RPMI7951 (cell line): ENCODE measurements around the gene BAIAP2. TPM values are rescaled to one million over a fixed set of nuclear protein-coding genes. Genes with fewer than 3 reads are reported as not detected.

Experiments
- DNase-seq: peaks from one replicate; pipeline ENCODE4 v3.0.0-alpha.2; 2012; ENCODE audit warnings: low read depth
- total RNA-seq: library from RNA; depleted of rRNA; stranded (reverse); fragments of >200 nt; shearing (Covaris generic); gene quantifications from 2 replicates; pipeline ENCODE4 v1.2.3, GENCODE V29; 2014; rRNA removed

The BAIAP2 gene
- total RNA-seq, 1 experiment from 2014 or later, result 9.7 TPM

GRCh38 chr17:81158688-81159590 lies 124.0 kb downstream of the BAIAP2 start:
- no peak for DNase-seq

- DNase-seq, result no peak
Measured at GRCh38 chr17:81159611-81160265, 124.8 kb downstream of the BAIAP2 start.

GRCh38 chr17:81160306-81160705 lies 125.4 kb downstream of the BAIAP2 start:
- no peak for DNase-seq

DNA sequence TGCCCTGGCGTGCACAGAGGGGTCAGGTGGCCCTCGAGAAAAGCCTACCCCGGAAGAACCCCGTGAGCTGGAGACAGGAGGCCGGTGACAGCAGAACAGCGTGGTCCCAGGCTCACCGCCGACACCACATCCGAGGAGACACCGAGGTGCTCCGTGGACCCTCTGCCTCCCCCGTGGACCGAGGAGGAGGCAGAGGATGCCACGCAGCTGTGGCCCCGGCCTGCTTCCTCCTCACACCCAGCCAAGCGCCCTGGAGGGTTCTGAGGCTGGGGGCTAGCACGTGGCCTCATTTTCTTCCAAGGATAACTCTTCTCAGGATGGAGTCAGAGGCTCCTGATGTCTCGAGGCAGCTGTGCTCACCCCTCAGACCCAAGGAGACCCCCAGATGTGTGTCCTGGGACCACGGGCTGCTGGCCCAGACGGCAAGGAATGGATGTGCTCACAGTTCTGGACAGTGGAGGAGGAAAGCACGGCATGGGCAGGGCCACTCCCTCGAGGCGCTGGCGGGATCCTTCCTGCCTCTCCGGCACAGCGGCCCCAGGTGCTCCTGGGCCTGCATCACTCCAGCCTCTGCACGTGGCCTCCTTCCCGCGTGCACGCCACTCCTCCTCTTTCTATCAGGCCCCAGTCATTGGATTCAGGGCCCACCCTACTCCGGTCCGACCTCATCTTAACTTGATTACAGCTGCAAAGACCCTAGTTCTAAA lies 125.9 kb downstream of the BAIAP2 start:
- no peak for DNase-seq

GRCh38 chr17:81161536-81161935 lies 126.6 kb downstream of the BAIAP2 start:
- no peak for DNase-seq

GRCh38 chr17:81161972-81162371 lies 127.0 kb downstream of the BAIAP2 start:
- no peak for DNase-seq

GRCh38 chr17:81162491-81162890 lies 127.5 kb downstream of the BAIAP2 start:
- DNase-seq, result no peak

DNA sequence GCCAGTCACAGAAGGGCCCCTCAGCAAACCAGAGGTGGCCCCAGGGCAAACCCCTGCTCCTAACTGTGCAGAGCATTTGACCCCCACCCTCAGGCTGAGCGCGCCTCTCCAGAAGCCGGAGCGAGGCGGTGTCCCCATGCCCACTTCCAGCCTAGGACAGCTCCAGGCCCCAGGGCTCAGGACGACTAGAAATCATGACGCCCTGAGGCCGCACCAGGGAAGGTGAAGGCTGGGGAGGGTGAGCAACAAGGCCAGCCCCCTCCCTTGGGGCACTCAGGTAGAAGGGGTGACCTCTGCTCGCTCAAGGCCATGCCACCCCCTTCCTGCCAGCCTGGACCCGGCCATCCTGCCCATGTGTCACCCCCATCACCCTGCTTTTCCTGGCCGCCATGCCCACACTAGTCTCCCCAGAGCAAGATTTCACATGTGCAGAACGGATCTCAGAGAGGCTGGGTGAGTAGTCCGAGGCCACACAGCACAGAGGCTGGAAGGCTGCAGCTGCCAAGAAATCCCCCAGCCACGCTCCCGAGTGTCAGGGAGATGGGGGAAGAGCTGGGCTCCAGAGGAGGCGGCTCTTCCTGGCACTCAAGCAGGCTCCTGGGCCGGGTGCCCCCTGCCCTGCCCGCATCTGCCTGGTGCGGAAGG lies 128.2 kb downstream of the BAIAP2 start:
- no peak for DNase-seq

- DNase-seq, result no peak
Measured at GRCh38 chr17:81163703-81164370, 128.9 kb downstream of the BAIAP2 start.

DNA sequence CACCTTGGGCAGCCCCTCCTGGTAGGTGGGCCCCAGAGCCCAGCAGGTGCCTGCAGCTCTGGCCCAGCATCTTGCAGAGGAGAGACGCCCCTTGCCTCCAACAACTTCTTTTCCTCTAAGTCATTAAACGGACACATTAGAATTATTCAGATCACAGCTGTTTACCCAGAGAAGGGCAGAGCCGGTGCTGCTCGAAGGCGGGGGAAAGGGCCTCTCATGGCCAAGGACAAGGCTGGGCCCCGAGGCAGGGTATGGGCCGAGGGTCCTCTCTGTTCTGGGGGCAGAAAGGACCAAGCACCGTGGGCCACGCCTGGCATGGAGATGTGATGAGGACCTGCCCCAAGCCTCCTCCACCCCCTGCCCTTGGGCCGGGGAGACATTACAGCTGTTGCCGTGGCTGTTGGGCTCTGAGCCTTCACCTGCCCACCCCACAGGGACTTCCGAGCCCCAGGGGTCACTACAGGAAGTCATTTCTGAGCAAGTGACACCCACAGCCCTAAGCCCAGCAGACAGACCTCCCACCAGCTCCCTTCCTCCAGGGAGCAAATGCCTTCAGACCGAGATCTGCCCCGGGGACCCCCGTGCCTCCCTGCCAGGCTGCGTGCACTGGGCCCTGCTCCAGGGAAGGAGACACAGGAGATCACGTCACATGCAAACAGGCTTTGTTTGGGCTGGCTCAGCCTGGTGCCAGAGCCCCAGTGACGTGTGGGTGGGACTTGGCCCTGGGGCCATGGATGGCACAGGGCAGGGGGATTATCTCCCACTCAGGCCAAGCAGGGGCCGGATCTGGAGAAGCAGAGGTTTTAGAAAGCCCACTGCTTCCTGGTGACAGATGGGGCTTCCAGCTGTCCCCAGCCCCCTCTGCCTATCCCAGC lies 129.7 kb downstream of the BAIAP2 start:
- no peak for DNase-seq

DNA sequence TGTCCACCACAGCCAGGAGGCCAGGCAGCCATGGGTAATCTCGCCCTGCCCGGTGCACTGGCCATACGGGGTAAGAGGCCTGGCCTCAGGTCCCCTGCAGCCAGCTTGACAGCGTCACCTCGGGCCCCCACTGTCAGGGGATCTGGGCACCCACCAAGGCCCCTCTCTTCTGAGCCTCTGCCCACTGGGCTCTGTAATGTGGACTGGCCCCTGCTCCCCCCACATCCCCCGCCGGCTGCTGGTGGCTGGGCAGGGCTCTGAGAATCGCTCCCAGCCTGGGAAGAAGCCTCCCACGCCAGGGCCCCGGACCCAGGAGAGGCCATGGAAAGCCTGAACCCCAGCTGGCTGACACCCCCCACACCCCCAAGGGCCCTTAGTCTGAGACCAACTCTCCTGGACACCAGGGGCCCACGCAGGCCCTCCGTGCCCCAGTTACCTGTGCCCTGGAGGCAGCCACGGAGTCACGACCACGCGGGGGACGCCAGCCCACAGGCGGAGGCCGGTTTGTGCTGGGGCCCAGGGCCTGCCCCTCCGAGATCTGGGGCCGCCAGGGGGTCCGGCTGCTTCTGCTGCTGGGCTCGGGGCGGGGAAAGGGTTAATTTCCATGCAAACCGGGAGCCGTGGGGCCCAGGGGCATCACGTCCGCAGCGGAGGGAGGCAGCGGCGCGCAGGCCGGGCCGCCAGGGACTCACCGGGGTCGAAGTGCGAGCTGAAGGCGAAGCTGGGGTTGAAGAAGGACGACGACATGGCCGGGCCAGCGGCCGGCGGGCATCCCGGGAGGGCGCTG lies 130.5 kb downstream of the BAIAP2 start, which contains the start of gene PVALEF:
PVALEF (plus strand) TSS at position 262 of the 787 bp plus-strand sequence. CDS start 15,720 bp downstream, outside the sequence.
- no peak for DNase-seq

- DNase-seq, result no peak
Measured at GRCh38 chr17:81166033-81166492, 131.1 kb downstream of the BAIAP2 start, which contains the start of gene AATK. Gene AATK, minus strand, starts transcription at chr17:81166221. Its CDS starts 229 bp downstream, at chr17:81165992.

Other genes starting within 250 kb of the BAIAP2 start
- gene CHMP6, start 43.3 kb upstream of the BAIAP2 start, total RNA-seq, result 6.6 and 10.5 TPM in 2 replicates
- not detected in 2 replicates for gene PVALEF, start 130.4 kb downstream of the BAIAP2 start, total RNA-seq
- gene AATK, start 131.1 kb downstream of the BAIAP2 start, total RNA-seq, result not detected in 2 replicates
- gene CEP131, start 187.8 kb downstream of the BAIAP2 start, total RNA-seq, result 7.0 and 9.8 TPM in 2 replicates
- 6.0 and 8.4 TPM in 2 replicates for gene TEPSIN, start 203.9 kb downstream of the BAIAP2 start, total RNA-seq
- gene NDUFAF8, start 204.2 kb downstream of the BAIAP2 start, total RNA-seq, result 37.2 and 63.6 TPM in 2 replicates